Transverse colon (tissue), 4 donors: ENCODE measurements around the gene SHISAL1. TPM values are rescaled to one million over a fixed set of nuclear protein-coding genes. Genes with fewer than 3 reads are reported as not detected.

ENCODE experiments used
- DNase-seq: peaks from one replicate; pipeline ENCODE4 v3.0.0-alpha.2; 2019
- H3K27ac ChIP-seq, 4 donors: fragments of 200-600 bp; sonication (generic); 2 replicates each; pipeline ENCODE4 v1.5.1; 2016 to 2018; ENCODE audit warnings: inconsistent platforms in 4 of 4
- H3K27me3 ChIP-seq: fragments of 200-600 bp; sonication (generic); 2 replicates; pipeline ENCODE4 v1.5.1; 2017; ENCODE audit warnings: inconsistent platforms
- H3K36me3 ChIP-seq, 4 donors: fragments of 200-600 bp; sonication (generic); 2 replicates each; pipeline ENCODE4 v1.5.1; 2017 to 2019; ENCODE audit warnings: inconsistent platforms in 4 of 4
- H3K4me1 ChIP-seq, 4 donors: fragments of 200-600 bp; sonication (generic); 2 replicates each; pipeline ENCODE4 v1.5.1; 2017 to 2020; ENCODE audit warnings: inconsistent platforms in 4 of 4
- H3K4me3 ChIP-seq, 4 donors: fragments of 200-600 bp; sonication (generic); 1 replicate in 1 of 4; 2 replicates in 3 of 4; pipeline versions ENCODE4 v1.5.1 to v1.6.1; 2017 to 2019; ENCODE audit warnings: inconsistent platforms in 4 of 4
- H3K9me3 ChIP-seq, 2 donors: fragments of 200-600 bp; sonication (generic); 2 replicates each; pipeline ENCODE4 v1.5.1; 2017 to 2019; ENCODE audit warnings: inconsistent platforms in 2 of 2
- EP300 ChIP-seq: sonication (generic); formaldehyde crosslinking; IDR thresholded peaks from one replicate; pipeline ENCODE4 v1.6.1; 2017; ENCODE audit warnings: antibody characterized with exemption, low read depth
- POLR2A ChIP-seq: fragments of 450-650 bp; IDR thresholded peaks from one replicate; pipeline ENCODE4 v1.6.1; 2016; ENCODE audit warnings: antibody characterized with exemption, mild to moderate bottlenecking, moderate library complexity
- POLR2AphosphoS5 ChIP-seq, 3 donors: sonication (generic); formaldehyde crosslinking; IDR thresholded peaks; one replicate each; pipeline ENCODE4 v1.6.1; 2016; ENCODE audit warnings: antibody characterized with exemption in 3 of 3
- WGBS, 2 donors: methylation state at CpG; one replicate each; pipeline ENCODE4 v1.1.5; 2018; ENCODE audit warnings: low coverage in 1 of 2; 5-methylcytosine and 5-hydroxymethylcytosine counted together
- in situ Hi-C, 4 donors: fragments of 200-750 bp; cut with MboI; loops; one replicate each; pipeline versions ENCODE4 v1.15.0 to v1.15.1; 2017; ENCODE audit warnings: low sequenced_read_pairs in 3 of 4, low pct_ligation_motif_present in 1 of 4, low pct_unique_long_range_greater_than_20kb in 1 of 4
- intact Hi-C: fragments of 100-400 bp; cut with DNase I; formaldehyde crosslinking; loops from one replicate; pipeline ENCODE4 v1.15.1; 2023; ENCODE audit warnings: low total_unique reads
- total RNA-seq, 4 donors: library from RNA; depleted of rRNA; stranded (reverse); fragments of >200 nt; gene quantifications; one replicate each; pipeline ENCODE4 v1.1.0, GENCODE V29; 2016
- TF ChIP-seq, protein P1 (sequence below), 5 experiments: fragments of 200-600 bp in 3 of 5; fragments of 450-650 bp in 2 of 5; sonication (generic) in 3 of 5; IDR thresholded peaks; 1 replicate in 2 of 5; 2 replicates in 3 of 5; pipeline ENCODE4 v1.5.1; 2016 to 2017; ENCODE audit warnings: antibody characterized with exemption in 5 of 5, inconsistent platforms in 3 of 5, mild to moderate bottlenecking in 2 of 5, moderate library complexity in 1 of 5

Gene SHISAL1
- total RNA-seq, 4 donors from 2014 or later, result 1.9 to 4.6 (median 3.2) TPM

DNA sequence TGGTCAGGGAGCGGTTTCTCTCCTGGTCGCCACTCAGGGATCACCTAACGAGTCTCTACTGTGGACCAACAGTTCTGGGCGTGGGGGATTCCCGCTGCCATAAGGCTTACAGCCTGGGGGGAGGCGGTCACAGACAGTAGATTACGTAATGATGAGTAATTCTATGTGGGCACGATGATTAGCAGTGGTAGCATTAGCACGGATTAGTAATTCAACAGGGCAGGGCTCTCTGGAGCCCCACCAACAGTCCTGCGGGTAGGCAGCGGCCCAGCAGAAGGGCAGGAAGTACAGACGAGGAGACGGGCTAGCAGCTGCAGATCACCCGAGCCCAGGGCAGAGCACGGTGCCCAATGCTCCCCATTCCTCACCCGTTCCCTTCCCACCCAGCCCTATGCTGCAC lies 3.6 kb downstream of the SHISAL1 start:
- Histone ChIP-seq H3K27me3 (no peaks in the 10 kb centered on the region), H3K4me1 (peaks cover 19 to 54% (median 35%) of the 10 kb centered on the region in 4 donors), H3K27ac (peak overlapping the region; percentile 77 to 88 (median 80)), H3K4me3 (no peak overlapping the region), H3K9me3 (no peaks in the 10 kb centered on the region), H3K36me3 (no peaks in the 10 kb centered on the region)
- in situ Hi-C loops (no loop called here), intact Hi-C loops (loop anchor here (5.0 kb wide), 1 partner anchor 53 kb away; no protein-coding TSS in a partner anchor)
- peak; percentile 43 for DNase-seq
- TF ChIP-seq POLR2AphosphoS5 (IDR thresholded peaks at IDR 0.05), result peak in 2 of 3 donors; percentile 40 to 43
- no peak for TF ChIP-seq EP300
- TF ChIP-seq, protein P1, sequence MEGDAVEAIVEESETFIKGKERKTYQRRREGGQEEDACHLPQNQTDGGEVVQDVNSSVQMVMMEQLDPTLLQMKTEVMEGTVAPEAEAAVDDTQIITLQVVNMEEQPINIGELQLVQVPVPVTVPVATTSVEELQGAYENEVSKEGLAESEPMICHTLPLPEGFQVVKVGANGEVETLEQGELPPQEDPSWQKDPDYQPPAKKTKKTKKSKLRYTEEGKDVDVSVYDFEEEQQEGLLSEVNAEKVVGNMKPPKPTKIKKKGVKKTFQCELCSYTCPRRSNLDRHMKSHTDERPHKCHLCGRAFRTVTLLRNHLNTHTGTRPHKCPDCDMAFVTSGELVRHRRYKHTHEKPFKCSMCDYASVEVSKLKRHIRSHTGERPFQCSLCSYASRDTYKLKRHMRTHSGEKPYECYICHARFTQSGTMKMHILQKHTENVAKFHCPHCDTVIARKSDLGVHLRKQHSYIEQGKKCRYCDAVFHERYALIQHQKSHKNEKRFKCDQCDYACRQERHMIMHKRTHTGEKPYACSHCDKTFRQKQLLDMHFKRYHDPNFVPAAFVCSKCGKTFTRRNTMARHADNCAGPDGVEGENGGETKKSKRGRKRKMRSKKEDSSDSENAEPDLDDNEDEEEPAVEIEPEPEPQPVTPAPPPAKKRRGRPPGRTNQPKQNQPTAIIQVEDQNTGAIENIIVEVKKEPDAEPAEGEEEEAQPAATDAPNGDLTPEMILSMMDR (IDR thresholded peaks at IDR 0.05), result no peak
- TF ChIP-seq POLR2A, result no peak
- 32% methylated on average over 16 of the region's 16 CpGs; no CpG with 5 or more reads in 1 of the 2 donors for WGBS, 2 donors

DNA sequence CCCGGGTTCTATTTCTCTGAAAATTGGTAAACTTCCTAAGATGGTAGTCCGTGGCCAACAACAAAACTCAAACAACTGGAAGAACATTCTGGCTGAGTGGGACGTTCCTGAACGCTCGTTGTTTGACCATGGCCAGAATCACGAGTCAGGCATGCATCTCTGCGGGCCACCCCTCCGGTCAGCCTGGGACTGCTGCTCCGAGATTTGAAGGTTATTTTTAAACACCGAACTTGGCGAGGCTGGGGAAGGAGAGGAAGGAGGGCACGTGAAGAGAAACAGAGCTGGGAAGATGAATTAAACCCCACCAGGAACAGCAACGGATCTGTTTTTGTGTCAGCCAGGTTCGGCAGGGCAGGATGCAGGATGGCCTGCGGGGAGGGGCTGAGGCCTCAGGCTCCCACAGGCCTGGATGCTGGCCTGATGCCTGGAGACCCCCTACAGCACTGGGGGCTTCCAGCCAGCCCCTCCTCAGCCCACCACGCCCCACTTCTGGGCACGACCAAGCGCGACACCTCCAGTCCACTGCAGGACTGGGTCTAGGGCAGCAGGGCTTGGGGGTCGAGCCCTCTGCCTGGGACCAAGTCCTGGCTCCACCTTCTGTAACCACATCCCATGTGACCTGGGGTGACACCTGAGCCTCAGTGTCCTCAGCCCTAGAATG lies 5.1 kb downstream of the SHISAL1 start:
- peak overlapping the region; percentile 77 to 88 (median 80) for H3K27ac ChIP-seq
- H3K4me1 ChIP-seq, result peaks cover 19 to 59% (median 34%) of the 10 kb centered on the region in 4 donors

DNA sequence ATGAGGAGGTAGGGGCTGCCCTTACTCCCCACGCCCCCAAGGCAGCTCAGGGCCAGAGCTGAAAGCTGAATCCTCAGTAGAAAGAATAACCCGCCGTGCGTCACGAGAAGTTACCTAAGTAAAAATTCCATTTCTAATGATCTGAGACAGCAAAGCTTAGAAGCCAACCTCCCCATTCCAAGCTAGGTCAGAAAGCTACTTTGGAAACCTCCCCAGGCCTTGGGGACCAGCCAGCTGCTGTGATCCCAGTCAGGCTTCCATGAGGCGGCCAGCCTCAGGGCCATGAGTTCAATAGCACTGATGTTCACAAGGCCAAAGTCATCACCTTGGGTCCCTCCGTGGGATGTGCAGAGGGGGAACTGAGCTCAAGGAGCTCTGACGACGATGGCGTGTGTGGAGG lies 6.9 kb downstream of the SHISAL1 start:
- WGBS, 2 donors, result 82% methylated on average over 10 of the region's 10 CpGs; no CpG with 5 or more reads in 1 of the 2 donors
- no peaks in the 10 kb centered on the region for H3K27me3 ChIP-seq
- H3K9me3 ChIP-seq, result no peaks in the 10 kb centered on the region
- peak; percentile 52 for DNase-seq
- no peak for TF ChIP-seq EP300
- TF ChIP-seq, protein P1 (IDR thresholded peaks at IDR 0.05), result no peak
- no peak for TF ChIP-seq POLR2A
- peak in 1 of 3 donors; percentile 32 for TF ChIP-seq POLR2AphosphoS5 (IDR thresholded peaks at IDR 0.05)
- H3K36me3 ChIP-seq, result no peaks in the 10 kb centered on the region
- in situ Hi-C loops, result no loop called here
- H3K27ac ChIP-seq, result peak overlapping the region; percentile 39 to 88 (median 76)
- H3K4me1 ChIP-seq, result peaks cover 19 to 50% (median 33%) of the 10 kb centered on the region in 4 donors
- intact Hi-C loops, result loop anchor here (5.0 kb wide), 1 partner anchor 56 kb away; no protein-coding TSS in a partner anchor
- H3K4me3 ChIP-seq, result no peak overlapping the region

More for the DNA sequence above, 5.1 kb downstream of the SHISAL1 start:
- H3K9me3 ChIP-seq, result no peaks in the 10 kb centered on the region
- 53 to 68% methylated on average over 5 to 20 of the region's 20 CpGs for whole genome bisulfite sequencing, 2 donors
- no peak for DNase-seq
- H3K36me3 ChIP-seq, result no peaks in the 10 kb centered on the region
- no peak overlapping the region for H3K4me3 ChIP-seq
- intact Hi-C loops, result loop anchor here (5.0 kb wide), 1 partner anchor 55 kb away; no protein-coding TSS in a partner anchor
- TF ChIP-seq EP300 (no peak), POLR2AphosphoS5 (IDR thresholded peaks at IDR 0.05) (peak; percentile 19 to 30 (median 20))
- no peaks in the 10 kb centered on the region for H3K27me3 ChIP-seq
- in situ Hi-C loops, result no loop called here

DNA sequence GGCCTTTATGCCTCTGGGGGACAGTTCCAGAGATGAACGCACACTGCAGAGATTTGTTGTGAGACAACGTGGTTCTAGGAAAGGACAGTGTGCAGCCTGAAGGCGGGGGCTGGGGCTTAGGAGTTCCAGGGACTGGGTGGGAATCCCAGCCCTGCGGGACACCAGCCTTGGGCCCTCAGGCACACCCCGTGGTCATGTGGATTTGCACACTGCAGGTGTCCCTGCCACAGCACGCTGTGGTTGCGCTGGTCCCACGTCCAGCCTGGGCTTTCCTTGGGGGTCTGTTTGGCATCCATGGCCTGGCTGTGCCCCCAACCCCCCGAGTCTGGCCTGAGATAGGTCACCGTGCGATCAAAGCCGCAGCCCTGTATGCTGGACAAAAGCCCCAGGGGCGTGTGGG lies 7.3 kb downstream of the SHISAL1 start:
- Histone ChIP-seq H3K9me3 (no peaks in the 10 kb centered on the region), H3K4me3 (no peak overlapping the region), H3K36me3 (no peaks in the 10 kb centered on the region), H3K27me3 (no peaks in the 10 kb centered on the region), H3K27ac (peak overlapping the region; percentile 39 to 88 (median 76)), H3K4me1 (peaks cover 19 to 46% (median 31%) of the 10 kb centered on the region in 4 donors)
- in situ Hi-C loops, result no loop called here
- intact Hi-C loops, result loop anchor here (5.0 kb wide), 1 partner anchor 57 kb away; no protein-coding TSS in a partner anchor
- no peak for DNase-seq
- WGBS, 2 donors, result 68% methylated on average over 13 of the region's 13 CpGs; no CpG with 5 or more reads in 1 of the 2 donors
- TF ChIP-seq POLR2A (no peak), EP300 (no peak), POLR2AphosphoS5 (IDR thresholded peaks at IDR 0.05) (no peak)
- TF ChIP-seq, protein P1 (IDR thresholded peaks at IDR 0.05), result no peak
